ENCODE measurements around the gene SIK3.
"Not testable (repeated sequence)": the region's sequence is repeated elsewhere in the genome, so short reads cannot be mapped to it uniquely, and the experiment has no call there.

SIK3 gene

DNA sequence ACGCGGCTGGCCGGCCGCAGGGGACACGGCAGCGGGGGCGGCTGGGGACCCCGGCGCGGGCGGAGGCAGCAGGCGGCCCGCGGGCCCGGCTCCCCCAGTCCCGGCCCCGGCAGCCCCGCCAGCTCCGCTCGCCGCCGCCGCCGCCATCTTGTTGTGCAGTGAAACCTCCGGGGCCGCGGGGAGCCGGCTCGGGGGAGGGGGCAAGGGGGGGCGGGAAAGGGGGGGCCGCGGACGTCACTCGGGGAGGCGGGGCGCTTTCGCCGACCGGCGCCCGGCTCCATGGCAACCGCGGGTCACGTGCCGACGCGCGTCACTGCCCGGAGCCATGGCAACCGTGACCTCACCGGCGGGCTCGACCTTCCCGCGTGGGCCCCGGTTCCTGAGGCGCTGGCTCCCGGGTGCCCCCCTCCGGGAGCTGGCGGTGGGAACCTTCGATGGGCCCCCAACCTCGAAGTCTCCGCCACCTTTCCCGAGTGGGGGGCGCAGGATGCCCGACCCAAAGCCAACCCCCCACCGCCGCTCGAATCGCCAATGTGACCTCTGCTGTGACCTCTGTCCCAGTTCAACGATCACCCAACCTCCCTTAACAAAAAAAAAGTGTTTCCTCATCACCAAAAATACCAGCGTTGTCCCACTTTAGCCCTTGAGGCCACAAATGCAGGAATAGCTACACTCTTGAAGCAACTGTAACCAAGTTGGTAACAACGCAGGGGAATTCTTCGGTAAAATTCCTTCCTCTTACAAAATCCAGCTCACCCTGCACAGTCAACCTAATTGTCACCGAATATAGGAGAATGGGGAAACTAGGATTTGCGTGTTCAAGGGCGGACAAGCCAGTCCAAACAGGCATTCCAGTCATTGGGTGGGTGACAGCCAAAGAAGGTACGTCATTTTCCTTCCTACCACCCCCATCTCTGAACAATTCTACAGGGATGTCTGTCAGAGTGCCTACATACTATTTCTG lies at the start of gene SIK3:
TSS of gene SIK3 (minus strand) at position 160 of the 964 bp plus-strand sequence. CDS start at position 147, 13 bp downstream.
- DNase-seq, result peak; percentile 93

- no peak for DNase-seq
Measured at GRCh38 chr11:117146521-117146920, 48.3 kb upstream of the SIK3 start.

GRCh38 chr11:117145393-117145761 lies 47.1 kb upstream of the SIK3 start:
- no peak for DNase-seq

GRCh38 chr11:117144477-117145392 lies 46.5 kb upstream of the SIK3 start:
- peak; percentile 20 for DNase-seq

DNA sequence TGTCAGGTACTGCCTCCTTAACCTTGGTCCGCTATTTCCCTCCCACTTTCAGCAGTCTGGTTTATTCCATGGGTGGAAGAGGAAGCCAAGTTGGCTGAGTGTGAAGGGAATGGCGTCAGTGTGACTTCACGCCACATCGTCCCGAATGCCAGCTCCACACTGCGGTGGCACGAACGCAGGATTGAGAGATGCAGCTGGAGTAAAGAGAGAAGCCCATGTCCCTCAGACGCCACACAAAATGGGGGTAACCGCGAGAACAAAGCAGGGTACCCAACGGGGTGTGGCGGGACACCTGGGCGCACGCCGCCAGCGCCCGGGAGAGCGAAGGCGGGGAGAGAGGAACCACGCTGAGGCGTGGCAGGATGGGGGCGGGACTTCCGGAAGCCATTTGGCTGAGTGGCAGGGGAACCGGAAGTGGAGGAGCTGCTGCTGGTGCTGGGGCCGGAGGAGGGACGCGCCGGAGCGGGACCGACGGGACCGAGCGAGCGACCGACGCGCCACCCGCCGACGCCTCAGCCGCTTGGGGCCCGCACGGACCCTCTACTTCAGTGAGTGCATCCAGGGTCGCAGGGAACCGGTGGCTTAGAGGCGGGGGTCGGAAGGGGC lies 45.7 kb upstream of the SIK3 start, which contains the start of gene PAFAH1B2:
TSS of gene PAFAH1B2 (plus strand) at position 417 of the 606 bp plus-strand sequence. CDS start 8,161 bp downstream, outside the sequence.
- DNase-seq, result peak; percentile 95

DNA sequence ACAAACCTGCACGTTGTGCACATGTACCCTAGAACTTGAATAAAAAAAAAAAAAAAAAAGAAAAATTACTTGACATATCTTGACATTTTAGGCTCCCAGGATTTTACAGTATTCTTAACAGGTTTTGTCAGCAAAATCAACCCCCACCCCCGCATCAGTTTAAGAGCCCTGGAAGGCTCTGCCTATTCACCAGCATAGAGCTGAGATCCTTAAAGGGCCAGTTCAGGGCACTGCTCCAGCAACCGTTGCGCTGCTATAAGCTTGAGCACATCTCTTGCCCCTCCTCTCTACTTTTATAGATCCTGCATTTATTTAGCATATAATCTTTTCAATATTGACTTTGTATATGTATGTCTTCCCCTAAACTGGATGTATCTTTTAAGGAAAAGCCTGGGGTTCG lies 45.2 kb upstream of the SIK3 start:
- DNase-seq, result peak; percentile 32

- not testable (repeated sequence) for DNase-seq
Measured at GRCh38 chr11:117137223-117138086, 39.2 kb upstream of the SIK3 start.

GRCh38 chr11:117134979-117135378 lies 36.8 kb upstream of the SIK3 start:
- not testable (repeated sequence) for DNase-seq

GRCh38 chr11:117134431-117134830 lies 36.2 kb upstream of the SIK3 start:
- no peak for DNase-seq

- no peak for DNase-seq
Measured at GRCh38 chr11:117130879-117131278, 32.7 kb upstream of the SIK3 start.

GRCh38 chr11:117130396-117130795 lies 32.2 kb upstream of the SIK3 start:
- DNase-seq, result not testable (repeated sequence)

DNA sequence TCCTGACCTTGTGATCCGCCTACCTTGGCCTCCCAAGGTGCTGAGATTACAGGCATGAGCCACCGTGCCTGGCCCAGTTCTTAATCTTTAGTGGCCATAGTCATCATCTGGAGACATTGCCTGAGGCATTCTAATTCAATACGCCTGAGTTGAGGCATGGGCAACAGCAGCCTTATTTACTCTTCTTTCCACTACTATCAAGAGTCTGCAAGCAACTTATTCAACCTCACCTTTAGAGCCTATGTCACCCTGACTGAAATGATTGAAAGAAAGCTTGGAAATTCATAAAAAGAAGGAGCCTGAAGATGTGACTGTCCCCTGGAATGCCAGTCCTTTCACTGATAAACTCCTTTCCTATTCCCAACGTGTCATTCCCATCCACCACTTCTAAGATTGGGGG lies 30.1 kb upstream of the SIK3 start:
- DNase-seq, result no peak

DNA sequence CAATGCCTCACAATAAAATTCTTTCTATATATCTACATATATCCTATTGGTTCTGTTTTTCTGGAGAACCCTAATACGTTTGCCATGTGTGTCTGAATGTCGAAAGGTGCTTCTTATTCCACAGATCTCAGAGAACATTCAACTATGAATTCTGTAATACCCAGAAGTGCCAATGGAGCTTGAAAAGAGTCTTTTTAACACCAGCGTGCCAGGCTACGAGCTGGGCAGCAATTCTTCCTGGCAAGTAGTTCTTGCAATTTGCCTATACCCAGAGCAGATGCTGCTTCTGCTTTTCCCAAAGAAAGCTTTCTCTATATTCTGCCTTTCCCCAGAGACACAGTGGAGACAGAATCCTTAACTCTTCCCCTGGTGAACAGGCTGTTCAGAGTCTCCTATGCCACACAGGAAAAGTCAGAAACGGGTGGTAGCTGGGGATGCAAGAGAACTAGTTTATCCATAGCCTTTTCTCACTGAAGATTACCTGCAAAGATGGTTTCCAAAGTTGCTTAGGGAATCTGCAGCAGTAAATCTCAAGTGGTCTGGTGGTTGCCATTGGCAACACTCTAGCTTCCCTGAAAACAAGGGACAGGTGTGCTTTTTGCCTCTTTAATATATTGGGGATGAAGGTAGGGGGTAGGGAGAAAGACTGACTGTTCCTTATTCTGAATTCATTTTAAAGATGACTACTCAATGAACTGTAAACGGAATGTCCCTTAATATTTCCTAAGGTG lies 29.1 kb upstream of the SIK3 start:
- DNase-seq, result no peak

GRCh38 chr11:117126223-117126965 lies 28.2 kb upstream of the SIK3 start:
- DNase-seq, result no peak

- no peak for DNase-seq
Measured at GRCh38 chr11:117122556-117122955, 24.3 kb upstream of the SIK3 start.

- DNase-seq, result no peak
Measured at GRCh38 chr11:117121176-117121575, 22.9 kb upstream of the SIK3 start.

DNA sequence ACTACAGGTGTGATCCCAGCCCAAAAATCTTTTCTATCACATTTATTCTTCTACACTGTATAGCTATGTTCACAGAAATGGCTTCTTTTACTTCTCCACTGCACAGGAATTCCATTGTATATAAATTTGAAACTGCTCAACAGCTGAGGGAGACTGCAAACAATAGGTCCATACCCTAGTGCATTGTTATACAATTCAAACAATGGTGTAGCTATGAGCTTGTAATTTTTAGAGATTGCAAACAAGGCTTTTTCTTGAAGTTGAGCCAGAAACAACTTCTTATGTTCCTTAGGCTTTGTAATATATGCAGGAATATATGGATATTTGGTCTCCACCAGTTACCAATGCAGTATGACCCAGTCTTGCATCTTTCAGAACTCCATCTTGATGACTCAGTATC lies 19.5 kb upstream of the SIK3 start:
- DNase-seq, result no peak

- not testable (repeated sequence) for DNase-seq
Measured at GRCh38 chr11:117112939-117113338, 14.7 kb upstream of the SIK3 start.

DNA sequence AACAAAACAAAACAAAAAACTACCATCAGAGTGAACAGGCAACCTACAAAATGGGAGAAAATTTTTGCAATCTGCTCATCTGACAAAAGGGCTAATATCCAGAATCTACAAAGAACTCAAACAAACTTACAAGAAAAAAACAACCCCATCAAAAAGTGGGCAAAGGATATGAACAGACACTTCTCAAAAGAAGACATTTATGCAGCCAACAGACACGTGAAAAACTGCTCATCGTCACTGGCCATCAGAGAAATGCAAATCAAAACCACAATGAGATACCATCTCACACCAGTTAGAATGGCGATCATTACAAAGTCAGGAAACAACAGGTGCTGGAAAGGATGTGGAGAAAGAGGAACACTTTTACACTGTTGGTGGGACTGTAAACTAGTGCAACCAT lies 14.3 kb upstream of the SIK3 start:
- DNase-seq, result not testable (repeated sequence)

GRCh38 chr11:117110294-117110950 lies 12.2 kb upstream of the SIK3 start:
- no peak for DNase-seq

All from stimulated activated naive CD4-positive, alpha-beta T cell treated with Interleukin-2 at 50 U/mL for 16 hours (primary cell).